ENCODE results near the gene MBP.

DNA sequence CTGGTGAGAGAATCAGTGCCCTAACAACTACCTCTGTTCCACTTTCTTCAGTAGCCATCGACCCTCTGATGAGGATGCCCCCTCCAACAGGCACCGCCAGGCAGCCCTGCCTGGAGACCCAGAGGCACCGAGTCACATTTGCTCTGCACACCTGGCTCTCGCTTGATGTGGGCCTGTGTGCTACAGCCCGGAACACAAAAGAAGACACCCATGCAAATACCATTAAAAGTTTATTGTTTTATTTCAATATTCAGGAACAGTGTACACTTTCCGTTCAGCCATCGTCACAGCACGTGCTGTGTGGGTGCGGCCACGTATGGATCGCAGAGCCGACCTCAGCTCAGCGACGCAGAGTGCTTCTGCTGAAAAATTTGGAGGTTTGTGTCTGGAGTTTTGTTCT lies 154.0 kb downstream of the MBP start:
- TF ChIP-seq, protein P1, sequence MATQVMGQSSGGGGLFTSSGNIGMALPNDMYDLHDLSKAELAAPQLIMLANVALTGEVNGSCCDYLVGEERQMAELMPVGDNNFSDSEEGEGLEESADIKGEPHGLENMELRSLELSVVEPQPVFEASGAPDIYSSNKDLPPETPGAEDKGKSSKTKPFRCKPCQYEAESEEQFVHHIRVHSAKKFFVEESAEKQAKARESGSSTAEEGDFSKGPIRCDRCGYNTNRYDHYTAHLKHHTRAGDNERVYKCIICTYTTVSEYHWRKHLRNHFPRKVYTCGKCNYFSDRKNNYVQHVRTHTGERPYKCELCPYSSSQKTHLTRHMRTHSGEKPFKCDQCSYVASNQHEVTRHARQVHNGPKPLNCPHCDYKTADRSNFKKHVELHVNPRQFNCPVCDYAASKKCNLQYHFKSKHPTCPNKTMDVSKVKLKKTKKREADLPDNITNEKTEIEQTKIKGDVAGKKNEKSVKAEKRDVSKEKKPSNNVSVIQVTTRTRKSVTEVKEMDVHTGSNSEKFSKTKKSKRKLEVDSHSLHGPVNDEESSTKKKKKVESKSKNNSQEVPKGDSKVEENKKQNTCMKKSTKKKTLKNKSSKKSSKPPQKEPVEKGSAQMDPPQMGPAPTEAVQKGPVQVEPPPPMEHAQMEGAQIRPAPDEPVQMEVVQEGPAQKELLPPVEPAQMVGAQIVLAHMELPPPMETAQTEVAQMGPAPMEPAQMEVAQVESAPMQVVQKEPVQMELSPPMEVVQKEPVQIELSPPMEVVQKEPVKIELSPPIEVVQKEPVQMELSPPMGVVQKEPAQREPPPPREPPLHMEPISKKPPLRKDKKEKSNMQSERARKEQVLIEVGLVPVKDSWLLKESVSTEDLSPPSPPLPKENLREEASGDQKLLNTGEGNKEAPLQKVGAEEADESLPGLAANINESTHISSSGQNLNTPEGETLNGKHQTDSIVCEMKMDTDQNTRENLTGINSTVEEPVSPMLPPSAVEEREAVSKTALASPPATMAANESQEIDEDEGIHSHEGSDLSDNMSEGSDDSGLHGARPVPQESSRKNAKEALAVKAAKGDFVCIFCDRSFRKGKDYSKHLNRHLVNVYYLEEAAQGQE (IDR thresholded peaks at IDR 0.05; ENCODE audit: insufficient read depth in 1 of 2, low read depth in 2 of 2, low read length in 2 of 2) = no peak
- no peak for TF ChIP-seq TAF1 (IDR thresholded peaks at IDR 0.05; ENCODE audit: borderline replicate concordance, insufficient read depth, low read length)

Measured in PFSK-1 (cell line).